ENCODE results near the gene BCAS3.

DNA sequence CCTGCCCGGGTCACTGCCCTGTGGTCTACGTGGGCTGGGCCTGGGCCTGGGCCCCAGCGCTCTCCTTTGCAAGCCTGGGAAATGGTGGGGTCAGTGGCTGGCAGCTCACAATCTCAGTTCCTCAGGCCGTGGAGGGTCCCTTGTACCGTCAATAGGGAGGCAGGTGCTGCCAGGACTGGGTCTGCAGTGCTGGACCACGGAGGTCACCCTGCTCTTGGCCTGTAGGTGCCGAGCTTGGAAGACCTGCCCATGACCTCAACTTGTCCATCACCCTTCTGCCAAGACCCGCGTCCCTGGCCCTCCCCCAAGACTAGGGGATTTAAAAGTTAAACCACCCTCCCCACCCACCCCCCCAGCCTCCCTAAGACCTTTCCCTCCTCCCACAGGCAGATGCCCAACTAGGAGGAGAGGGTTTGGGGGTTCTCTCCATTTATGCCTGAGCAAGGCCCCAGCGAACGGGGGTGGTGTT lies 724.5 kb downstream of the BCAS3 start:
- TF ChIP-seq POLR2A (IDR thresholded peaks at IDR 0.05; ENCODE audit: low read depth, low read length) (no peak), TAF1 (IDR thresholded peaks at IDR 0.05; ENCODE audit: low read depth, low read length) (no peak)
